ENCODE results near the gene ZDHHC24. TPM values are rescaled to one million over a fixed set of nuclear protein-coding genes. Genes with fewer than 3 reads are reported as not detected.
A peak's percentile ranks its signal among the peaks of the same experiment; 100 is the strongest.
"Not testable (repeated sequence)": the region's sequence is repeated elsewhere in the genome, so short reads cannot be mapped to it uniquely, and the experiment has no call there.

Gene ZDHHC24
- total RNA-seq, 3 donors from 2014 or later (not counting 1 experiment from before 2014, with no cell fraction given), result 18.5 to 34.9 (median 28.9) TPM

- Histone ChIP-seq H3K36me3 (ENCODE audit: control insufficient read depth, insufficient read depth, low read length) (peaks cover 44% of the 10 kb centered on the region), H3K4me1 (ENCODE audit: control insufficient read depth, insufficient read depth, low read length) (peaks cover 38% of the 10 kb centered on the region), H3K27me3 (ENCODE audit: control insufficient read depth, insufficient read depth, low read length) (no peaks in the 10 kb centered on the region), H3K9me3 (ENCODE audit: control insufficient read depth, insufficient read depth, low read length) (no peaks in the 10 kb centered on the region), H3K4me3 (ENCODE audit: low read length) (no peak overlapping the region), H3K27ac (ENCODE audit: low read length) (no peak overlapping the region)
- H3K27ac Mint-ChIP-seq, result peak overlapping the region; percentile 91 to 95
- 96% methylated on average over 4 of the region's 4 CpGs for WGBS (ENCODE audit: insufficient coverage)
- TF ChIP-seq, protein P1, sequence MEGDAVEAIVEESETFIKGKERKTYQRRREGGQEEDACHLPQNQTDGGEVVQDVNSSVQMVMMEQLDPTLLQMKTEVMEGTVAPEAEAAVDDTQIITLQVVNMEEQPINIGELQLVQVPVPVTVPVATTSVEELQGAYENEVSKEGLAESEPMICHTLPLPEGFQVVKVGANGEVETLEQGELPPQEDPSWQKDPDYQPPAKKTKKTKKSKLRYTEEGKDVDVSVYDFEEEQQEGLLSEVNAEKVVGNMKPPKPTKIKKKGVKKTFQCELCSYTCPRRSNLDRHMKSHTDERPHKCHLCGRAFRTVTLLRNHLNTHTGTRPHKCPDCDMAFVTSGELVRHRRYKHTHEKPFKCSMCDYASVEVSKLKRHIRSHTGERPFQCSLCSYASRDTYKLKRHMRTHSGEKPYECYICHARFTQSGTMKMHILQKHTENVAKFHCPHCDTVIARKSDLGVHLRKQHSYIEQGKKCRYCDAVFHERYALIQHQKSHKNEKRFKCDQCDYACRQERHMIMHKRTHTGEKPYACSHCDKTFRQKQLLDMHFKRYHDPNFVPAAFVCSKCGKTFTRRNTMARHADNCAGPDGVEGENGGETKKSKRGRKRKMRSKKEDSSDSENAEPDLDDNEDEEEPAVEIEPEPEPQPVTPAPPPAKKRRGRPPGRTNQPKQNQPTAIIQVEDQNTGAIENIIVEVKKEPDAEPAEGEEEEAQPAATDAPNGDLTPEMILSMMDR (IDR thresholded peaks at IDR 0.05), result no peak
- H3K27me3 Mint-ChIP-seq (ENCODE audit: low read depth in 2 of 2), result no peaks in the 10 kb centered on the region
- H3K4me1 Mint-ChIP-seq, result peaks cover 41 to 55% of the 10 kb centered on the region in 2 donors
- intact Hi-C loops (cut with micrococcal nuclease), result loop anchor here (10.0 kb wide), 1 partner anchor 293 kb away; no protein-coding TSS in a partner anchor
- DNase-seq, result no peak
- H3K9me3 Mint-ChIP-seq, result no peaks in the 10 kb centered on the region
- no peaks in the 10 kb centered on the region for H3K36me3 Mint-ChIP-seq
- no peak for ATAC-seq
- H3K4me3 Mint-ChIP-seq, result peak overlapping the region; percentile 43
These were observed 4.0 kb downstream of the ZDHHC24 start for GRCh38 chr11:66541892-66542291.

DNA sequence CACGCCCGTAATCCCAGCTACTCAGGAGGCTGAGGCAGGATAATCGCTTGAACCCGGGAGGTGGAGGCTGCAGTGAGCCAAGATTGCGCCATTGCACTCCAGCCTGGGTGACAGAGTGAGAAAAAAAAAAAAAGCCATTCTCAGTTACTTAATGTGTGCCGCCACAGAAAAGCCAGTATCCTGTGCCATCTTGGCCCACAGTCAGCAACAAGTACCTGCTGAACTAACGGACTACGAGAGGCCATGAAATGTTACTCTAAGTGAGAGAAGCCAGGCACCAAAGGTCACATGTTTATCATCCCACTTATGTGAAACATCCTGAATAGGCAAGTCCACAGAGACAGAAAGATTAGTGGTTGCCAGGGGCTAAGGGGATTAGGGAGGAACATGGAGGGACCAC, 5.2 kb downstream of the ZDHHC24 start:
- not testable (repeated sequence) for ATAC-seq
- intact Hi-C loops (cut with micrococcal nuclease), result loop anchor here (10.0 kb wide), 1 partner anchor 294 kb away; no protein-coding TSS in a partner anchor

DNA sequence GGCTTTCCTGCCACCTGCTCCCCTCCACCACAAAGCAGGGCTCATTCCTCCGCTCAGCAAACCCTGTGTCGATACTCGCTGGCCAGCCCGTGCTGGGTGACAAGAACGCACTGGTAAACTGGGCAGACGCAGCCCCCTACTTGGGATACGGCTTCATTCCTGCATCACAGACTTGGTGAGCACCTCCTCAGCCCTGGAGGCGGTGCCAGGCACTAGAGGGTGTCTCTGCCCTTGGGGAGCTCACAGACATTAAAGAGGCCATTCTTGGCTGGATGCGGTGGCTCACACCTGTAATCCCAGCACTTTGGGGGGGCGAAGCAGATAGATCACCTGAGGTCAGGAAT, 6.0 kb downstream of the ZDHHC24 start:
- ATAC-seq, result no peak
- no peaks in the 10 kb centered on the region for H3K9me3 Mint-ChIP-seq
- WGBS (ENCODE audit: insufficient coverage), result 97% methylated on average over 10 of the region's 10 CpGs
- TF ChIP-seq, protein P1 (IDR thresholded peaks at IDR 0.05), result no peak
- Histone ChIP-seq H3K4me3 (ENCODE audit: low read length) (no peak overlapping the region), H3K9me3 (ENCODE audit: control insufficient read depth, insufficient read depth, low read length) (no peaks in the 10 kb centered on the region), H3K4me1 (ENCODE audit: control insufficient read depth, insufficient read depth, low read length) (peaks cover 26% of the 10 kb centered on the region), H3K36me3 (ENCODE audit: control insufficient read depth, insufficient read depth, low read length) (peaks cover 46% of the 10 kb centered on the region), H3K27ac (ENCODE audit: low read length) (no peak overlapping the region), H3K27me3 (ENCODE audit: control insufficient read depth, insufficient read depth, low read length) (no peaks in the 10 kb centered on the region)
- intact Hi-C loops (cut with micrococcal nuclease), result loop anchor here (10.0 kb wide), 1 partner anchor 295 kb away; no protein-coding TSS in a partner anchor
- H3K36me3 Mint-ChIP-seq, result peaks cover 9% of the 10 kb centered on the region
- no peak overlapping the region for H3K4me3 Mint-ChIP-seq
- no peaks in the 10 kb centered on the region for H3K27me3 Mint-ChIP-seq (ENCODE audit: low read depth in 2 of 2)
- H3K4me1 Mint-ChIP-seq, result peaks cover 38 to 40% of the 10 kb centered on the region in 2 donors
- H3K27ac Mint-ChIP-seq, result no peak overlapping the region
- no peak for DNase-seq

More for the DNA sequence above, 5.2 kb downstream of the ZDHHC24 start:
- not testable (repeated sequence) for H3K4me3 ChIP-seq (ENCODE audit: low read length); H3K27ac ChIP-seq (ENCODE audit: low read length); H3K4me3 Mint-ChIP-seq; H3K27me3 Mint-ChIP-seq (ENCODE audit: low read depth in 2 of 2); H3K36me3 Mint-ChIP-seq; H3K9me3 Mint-ChIP-seq; H3K9me3 ChIP-seq (ENCODE audit: control insufficient read depth, insufficient read depth, low read length); DNase-seq; H3K27me3 ChIP-seq (ENCODE audit: control insufficient read depth, insufficient read depth, low read length)
- H3K36me3 ChIP-seq (ENCODE audit: control insufficient read depth, insufficient read depth, low read length), result peaks cover 46% of the 10 kb centered on the region
- Mint-ChIP-seq H3K27ac (peak overlapping the region; percentile 91 to 95), H3K4me1 (peaks cover 42 to 47% of the 10 kb centered on the region in 2 donors)
- peaks cover 31% of the 10 kb centered on the region for H3K4me1 ChIP-seq (ENCODE audit: control insufficient read depth, insufficient read depth, low read length)
- WGBS (ENCODE audit: insufficient coverage), result 93% methylated on average over 8 of the region's 8 CpGs

DNA sequence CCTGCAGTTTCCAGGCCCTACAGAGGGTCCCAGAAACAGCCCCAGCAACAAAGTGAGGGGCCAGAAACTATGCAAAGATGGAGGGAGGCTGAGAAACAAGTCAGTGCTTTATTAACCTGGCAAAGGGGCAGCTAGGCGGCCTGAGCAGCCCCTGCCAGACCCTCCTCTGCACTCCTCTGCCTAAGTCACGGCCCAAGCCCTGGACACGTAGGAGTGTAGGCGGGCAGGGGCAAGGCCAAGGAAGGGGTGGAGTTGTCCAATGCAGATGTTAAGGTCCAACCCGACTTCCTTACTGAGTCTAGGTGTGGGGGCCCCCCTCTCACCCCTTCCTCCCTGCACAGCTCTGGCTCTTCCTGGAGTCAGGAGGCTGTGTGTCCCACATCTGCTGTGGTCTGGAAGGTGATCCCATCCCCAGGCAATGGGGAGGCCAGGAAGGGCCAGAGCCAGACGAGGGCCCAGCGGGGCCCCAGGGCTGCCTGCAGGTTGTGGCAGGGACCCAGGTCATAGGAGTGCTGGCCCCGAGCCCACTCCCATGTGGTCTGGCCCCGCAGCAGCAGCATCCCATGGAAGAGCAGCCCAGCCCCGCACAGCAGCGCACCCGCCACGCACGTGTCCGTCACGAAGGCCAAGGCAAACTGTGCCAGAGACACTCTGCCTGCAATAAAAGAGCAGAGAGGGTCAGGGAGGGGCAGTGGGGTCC, 6.5 kb downstream of the ZDHHC24 start:
- no peak overlapping the region for H3K4me3 Mint-ChIP-seq
- TF ChIP-seq, protein P1 (IDR thresholded peaks at IDR 0.05), result no peak
- intact Hi-C loops (cut with micrococcal nuclease), result no loop called here
- no peaks in the 10 kb centered on the region for H3K27me3 Mint-ChIP-seq (ENCODE audit: low read depth in 2 of 2)
- peaks cover 36 to 37% of the 10 kb centered on the region in 2 donors for H3K4me1 Mint-ChIP-seq
- Histone ChIP-seq H3K27ac (ENCODE audit: low read length) (no peak overlapping the region), H3K4me3 (ENCODE audit: low read length) (no peak overlapping the region), H3K9me3 (ENCODE audit: control insufficient read depth, insufficient read depth, low read length) (no peaks in the 10 kb centered on the region), H3K36me3 (ENCODE audit: control insufficient read depth, insufficient read depth, low read length) (peaks cover 46% of the 10 kb centered on the region), H3K4me1 (ENCODE audit: control insufficient read depth, insufficient read depth, low read length) (peaks cover 21% of the 10 kb centered on the region), H3K27me3 (ENCODE audit: control insufficient read depth, insufficient read depth, low read length) (no peaks in the 10 kb centered on the region)
- no peak for DNase-seq
- no peak for ATAC-seq
- H3K9me3 Mint-ChIP-seq, result no peaks in the 10 kb centered on the region
- H3K27ac Mint-ChIP-seq, result no peak overlapping the region
- WGBS (ENCODE audit: insufficient coverage), result 94% methylated on average over 16 of the region's 16 CpGs
- H3K36me3 Mint-ChIP-seq, result peaks cover 9% of the 10 kb centered on the region

All from natural killer cell (primary cell).